ENCODE measurements around the gene HSPG2. TPM values are rescaled to one million over a fixed set of nuclear protein-coding genes. Genes with fewer than 3 reads are reported as not detected.

The HSPG2 gene
- total and polyA plus RNA-seq, 2 of the 8 experiments (the other 6 are each of a cell fraction or from before 2014, with no cell fraction given), result 17.8 to 111 TPM

DNA sequence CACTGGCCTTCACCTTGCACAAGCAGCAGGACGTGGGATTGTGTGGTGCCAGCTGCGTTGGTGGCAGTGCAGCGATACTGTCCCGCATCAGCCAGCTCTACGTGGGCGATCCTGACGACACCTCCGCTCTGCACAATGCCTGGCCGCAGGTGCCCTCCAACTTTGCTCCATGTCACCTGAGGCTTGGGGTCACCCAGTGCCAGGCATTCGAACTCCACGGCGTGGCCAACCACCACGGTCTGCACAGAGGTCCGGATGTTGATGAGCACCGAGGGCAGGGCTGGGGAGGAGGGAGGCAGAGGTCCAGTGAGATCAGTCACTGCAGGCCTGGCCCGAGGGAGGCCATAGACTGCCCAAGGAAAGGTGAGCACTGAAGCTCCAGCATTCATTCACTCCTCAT lies 102.4 kb downstream of the HSPG2 start:
- Histone ChIP-seq H2BK5ac (ENCODE audit: low read depth, low read length) (no peak overlapping the region), H3K79me1 (ENCODE audit: low read depth, low read length) (no peaks in the 10 kb centered on the region), H2AFZ (ENCODE audit: low read length) (no peak overlapping the region), H3K23me2 (ENCODE audit: low read depth, low read length) (no peaks in the 10 kb centered on the region), H4K5ac (ENCODE audit: insufficient read length, low read depth, low read length) (no peak overlapping the region), H2BK15ac (ENCODE audit: low read length) (no peak overlapping the region), H3K9ac (replicated peaks in 1 of 4; ENCODE audit: extremely low read depth in 1 of 4, low read depth in 3 of 4, low read length in 3 of 4) (no peak overlapping the region), H4K91ac (replicated peaks; ENCODE audit: insufficient read length, low read length) (no peak overlapping the region), H3K4me1 (replicated peaks in 1 of 4; ENCODE audit: control insufficient read depth in 3 of 4, insufficient read depth in 4 of 4, low read length in 3 of 4) (no peaks in the 10 kb centered on the region), H3K27ac (ENCODE audit: low read depth, low read length) (no peak overlapping the region), H3K79me2 (ENCODE audit: control insufficient read depth in 1 of 2, insufficient read depth in 2 of 2, low read length in 2 of 2) (no peaks in the 10 kb centered on the region), H3K36me3 (ENCODE audit: control insufficient read depth in 2 of 4, insufficient read depth in 4 of 4, low read length in 3 of 4) (peaks cover 23 to 64% (median 62%) of the 10 kb centered on the region in 4 experiments), H3K4me3 (ENCODE audit: extremely low read depth in 1 of 4, insufficient read depth in 2 of 4, low read depth in 3 of 4, low read length in 4 of 4) (no peak overlapping the region), H4K20me1 (replicated peaks in 1 of 2; ENCODE audit: control insufficient read depth in 1 of 2, insufficient read depth in 2 of 2, low read length in 2 of 2) (peaks cover 0 to 9% of the 10 kb centered on the region in 2 experiments), H3K14ac (ENCODE audit: insufficient read length) (no peak overlapping the region), H3K23ac (ENCODE audit: insufficient read length) (no peak overlapping the region), H4K8ac (ENCODE audit: extremely low read depth, insufficient read depth, low read length) (no peak overlapping the region), H3K4ac (replicated peaks; ENCODE audit: insufficient read length, low read depth, low read length) (no peak overlapping the region), H2BK12ac (ENCODE audit: low read depth, low read length) (no peak overlapping the region), H3K56ac (replicated peaks; ENCODE audit: insufficient read length, low read depth, low read length) (no peak overlapping the region), H2BK20ac (ENCODE audit: low read length) (no peak overlapping the region), H3K27me3 (replicated peaks in 1 of 4; ENCODE audit: control insufficient read depth in 3 of 4, extremely low read depth in 1 of 4, insufficient read depth in 3 of 4, low read length in 3 of 4) (no peaks in the 10 kb centered on the region), H3K9me3 (ENCODE audit: insufficient read depth in 2 of 2, low read depth in 1 of 2, low read length in 1 of 2) (peaks cover 7 to 8% of the 10 kb centered on the region in 2 experiments; a peak in 3 of 4 replicates), H2AK5ac (ENCODE audit: low read depth, low read length) (no peak overlapping the region), H2BK120ac (replicated peaks; ENCODE audit: low read depth, low read length) (no peak overlapping the region), H3K18ac (ENCODE audit: extremely low read depth, low read length) (no peak overlapping the region), H3K4me2 (ENCODE audit: insufficient read depth in 1 of 2, low read depth in 2 of 2, low read length in 2 of 2) (no peak overlapping the region)
- FAIRE-seq, result no peak
- CTCF ChIA-PET (ENCODE audit: partially characterized antibody), result no interaction called here
- POLR2A ChIA-PET (ENCODE audit: partially characterized antibody), result interaction anchor here (0.6 kb wide), 1 partner anchor 63 kb away, joined by 3 read pairs; no protein-coding TSS in a partner anchor
- WGBS, 2 experiments (ENCODE audit: extremely low coverage in 1 of 2, insufficient coverage in 1 of 2, insufficient read length in 1 of 2, insufficient replicate concordance in 2 of 2, low coverage in 1 of 2, low lambda C conversion rate in 2 of 2, missing lambda C conversion rate in 1 of 2), result 91% methylated on average over 16 of the region's 16 CpGs; no CpG with 5 or more reads in 1 of the 2 experiments
- DNase-seq (ENCODE audit: low read depth in 1 of 2, low spot score in 2 of 2), result no peak
- TF ChIP-seq CHD1 (IDR thresholded peaks at IDR 0.05; ENCODE audit: low read depth, low read length) (no peak), BCL11A (IDR thresholded peaks at IDR 0.05; ENCODE audit: low read depth in 2 of 2, low read length in 2 of 2) (no peak), CTBP2 (IDR thresholded peaks at IDR 0.05; ENCODE audit: borderline replicate concordance, insufficient read depth, insufficient read length, low read length) (no peak), CBX8 (IDR thresholded peaks at IDR 0.05; ENCODE audit: borderline replicate concordance, low read depth, low read length) (no peak)
- TF ChIP-seq, protein P1, sequence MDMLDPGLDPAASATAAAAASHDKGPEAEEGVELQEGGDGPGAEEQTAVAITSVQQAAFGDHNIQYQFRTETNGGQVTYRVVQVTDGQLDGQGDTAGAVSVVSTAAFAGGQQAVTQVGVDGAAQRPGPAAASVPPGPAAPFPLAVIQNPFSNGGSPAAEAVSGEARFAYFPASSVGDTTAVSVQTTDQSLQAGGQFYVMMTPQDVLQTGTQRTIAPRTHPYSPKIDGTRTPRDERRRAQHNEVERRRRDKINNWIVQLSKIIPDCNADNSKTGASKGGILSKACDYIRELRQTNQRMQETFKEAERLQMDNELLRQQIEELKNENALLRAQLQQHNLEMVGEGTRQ (IDR thresholded peaks at IDR 0.05; ENCODE audit: low read length), result no peak
